Renal cortical epithelial cell (primary cell): ENCODE results near the gene PSMA6. TPM values are rescaled to one million over a fixed set of nuclear protein-coding genes. Genes with fewer than 3 reads are reported as not detected.
"Not testable (repeated sequence)": the region's sequence is repeated elsewhere in the genome, so short reads cannot be mapped to it uniquely, and the experiment has no call there.

ENCODE experiments used
- DNase-seq: peaks from one replicate; pipeline ENCODE4 v3.0.0-alpha.2; 2011; ENCODE audit warnings: low read depth
- total RNA-seq: library from RNA; depleted of rRNA; stranded (reverse); fragments of >200 nt; gene quantifications from 2 replicates; pipeline ENCODE4 v1.2.3, GENCODE V29; 2014

PSMA6 gene
- total RNA-seq, 1 donor from 2014 or later: 160 TPM

DNA sequence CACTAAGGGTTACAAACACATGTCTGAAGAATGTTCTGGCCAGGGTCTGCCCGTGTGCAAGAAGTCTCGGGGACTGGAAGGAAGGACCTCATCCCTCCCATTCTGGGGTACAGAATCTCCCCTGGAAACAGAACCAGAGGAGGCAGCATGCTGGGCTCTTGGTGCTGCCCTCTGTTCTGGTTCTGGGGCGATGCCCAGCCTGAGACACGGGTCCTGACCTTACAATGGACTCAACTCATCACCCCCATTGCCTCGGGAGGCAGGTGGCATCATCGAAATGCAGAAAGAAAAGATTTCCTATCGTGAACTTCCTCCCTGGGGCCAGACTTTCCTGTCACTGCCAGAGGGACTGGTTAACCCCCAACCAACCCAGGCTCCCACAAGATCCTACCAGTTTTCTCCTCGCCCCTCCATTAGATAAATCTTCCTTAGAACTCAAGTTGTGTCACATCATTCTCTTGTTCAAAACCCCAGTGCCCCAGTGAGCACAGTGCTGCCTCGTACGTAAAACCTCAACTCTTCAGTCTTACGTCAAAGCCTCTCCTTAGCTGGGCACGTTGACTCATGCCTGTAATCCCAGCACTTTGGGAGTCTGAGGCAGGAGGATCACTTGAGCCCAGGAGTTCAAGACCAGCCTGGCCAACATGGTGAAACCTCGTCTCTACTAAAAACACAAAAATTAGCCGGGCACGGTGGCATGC lies 52.1 kb downstream of the PSMA6 start:
- DNase-seq: no peak

DNA sequence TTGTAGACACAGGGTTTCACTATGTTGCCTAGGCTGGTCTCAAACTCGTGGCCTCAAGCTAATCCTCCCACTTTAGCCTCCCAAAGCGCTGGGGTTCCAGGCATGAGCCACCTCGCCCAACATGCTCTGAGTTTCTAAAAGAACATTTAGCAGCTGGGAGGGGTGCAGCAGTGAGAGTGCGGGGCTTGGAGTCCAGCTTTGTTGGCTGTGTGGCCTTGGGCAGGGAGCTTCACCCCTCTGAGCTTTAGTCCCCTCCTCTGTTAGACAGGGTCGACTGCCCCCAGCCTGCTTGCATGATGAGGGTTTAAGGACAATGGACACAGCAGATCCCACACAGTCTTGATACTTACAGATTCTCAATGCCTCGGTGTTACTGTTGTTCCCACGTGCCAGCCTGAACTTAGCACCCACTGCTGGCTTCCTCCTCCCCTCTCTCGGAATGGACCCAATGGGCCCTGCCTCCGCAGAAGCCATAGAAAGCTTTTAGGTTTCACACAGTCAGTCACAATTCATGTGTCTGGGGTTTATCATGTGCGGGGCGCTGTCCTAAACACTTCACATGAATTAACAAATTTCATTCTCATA lies 54.6 kb downstream of the PSMA6 start:
- no peak for DNase-seq

DNA sequence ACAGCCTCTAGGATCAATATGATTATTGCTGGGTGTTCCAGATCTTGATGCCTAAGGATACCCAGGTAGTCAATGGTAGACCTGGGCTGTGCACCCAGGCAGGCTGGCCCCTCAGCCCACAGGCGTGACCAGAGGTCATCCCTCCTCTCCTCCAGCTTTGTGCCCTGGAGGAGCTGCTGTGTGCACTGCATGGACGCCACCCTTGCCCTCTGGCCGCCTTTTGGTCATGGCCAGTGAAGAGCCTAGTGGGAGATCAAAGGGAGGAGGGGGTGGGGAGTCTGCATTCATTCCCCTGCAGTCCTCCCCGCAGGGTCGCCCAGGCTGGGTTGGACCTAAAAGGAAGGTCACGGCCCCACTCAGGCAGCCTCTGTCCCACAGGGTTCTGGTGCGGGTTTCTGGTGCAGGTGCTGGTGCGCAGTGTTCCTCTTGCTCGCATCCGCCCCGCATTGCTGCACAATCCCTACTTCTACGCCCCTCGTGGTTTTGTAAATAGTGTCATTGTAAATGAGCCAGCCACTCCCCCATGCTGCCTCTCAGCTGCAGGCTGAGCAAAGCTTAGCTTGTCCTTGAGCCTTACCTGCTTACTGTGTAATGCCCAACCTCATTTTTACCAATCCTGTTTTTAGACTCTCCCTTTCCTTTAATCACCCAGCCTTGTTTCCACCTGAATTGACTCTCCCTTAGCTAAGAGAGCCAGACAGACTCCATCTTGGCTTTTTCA lies 55.3 kb downstream of the PSMA6 start:
- no peak for DNase-seq

DNA sequence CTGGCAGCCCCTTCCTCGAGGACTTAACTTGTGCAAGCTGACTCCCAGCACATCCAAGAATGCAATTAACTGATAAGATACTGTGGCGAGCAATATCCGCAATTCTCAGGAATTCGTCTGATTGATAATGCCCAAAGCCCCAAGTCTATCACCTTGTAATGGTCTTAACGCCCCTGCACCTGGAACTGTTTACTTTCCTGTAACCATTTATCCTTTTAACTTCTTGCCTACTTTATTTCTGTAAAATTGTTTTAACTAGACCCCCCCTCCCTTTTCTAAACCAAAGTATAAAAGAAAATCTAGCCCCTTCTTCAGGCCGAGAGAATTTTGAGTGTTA lies 55.8 kb downstream of the PSMA6 start:
- DNase-seq: not testable (repeated sequence)

DNA sequence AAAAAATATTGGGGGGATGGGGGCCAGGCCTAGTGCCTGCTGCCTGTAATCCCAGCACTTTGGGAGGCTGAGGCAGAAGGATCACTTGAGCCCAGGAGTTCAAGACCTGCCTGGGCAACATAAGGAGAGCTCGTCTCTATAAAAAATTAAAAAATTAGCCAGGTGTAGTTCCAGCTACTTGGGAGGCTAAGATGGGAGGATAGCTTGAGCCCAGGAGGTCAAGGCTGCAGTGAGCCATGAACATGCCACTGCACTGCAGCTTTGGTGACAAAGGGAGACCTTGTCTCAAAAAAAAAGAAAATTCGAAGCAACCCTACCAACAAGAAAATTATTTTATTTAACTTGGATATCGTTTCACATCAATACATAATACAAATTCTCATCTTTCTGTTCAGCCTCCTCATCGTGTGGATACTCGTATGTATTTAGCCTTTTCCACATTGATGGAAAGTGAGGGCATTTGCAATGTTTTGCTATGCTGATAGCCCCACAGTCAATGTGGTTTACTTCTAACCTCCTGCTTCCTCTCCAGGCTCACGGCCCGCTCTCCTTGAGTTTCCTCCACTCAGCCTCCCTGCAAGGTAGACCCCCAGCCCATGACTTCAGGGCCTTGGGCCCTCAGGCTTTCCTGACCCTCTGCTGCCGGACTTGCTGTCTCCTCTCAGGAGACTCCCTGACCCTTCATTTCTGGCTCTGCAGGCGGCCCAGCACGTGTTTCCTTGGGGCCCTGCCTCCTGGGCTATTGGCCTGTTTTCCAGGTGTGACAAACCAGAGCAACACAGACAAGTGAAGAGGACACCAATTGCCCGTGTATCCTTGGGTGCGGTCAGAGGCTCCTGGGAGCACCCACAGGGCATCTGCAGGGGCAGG lies 57.5 kb downstream of the PSMA6 start:
- DNase-seq: no peak

DNA sequence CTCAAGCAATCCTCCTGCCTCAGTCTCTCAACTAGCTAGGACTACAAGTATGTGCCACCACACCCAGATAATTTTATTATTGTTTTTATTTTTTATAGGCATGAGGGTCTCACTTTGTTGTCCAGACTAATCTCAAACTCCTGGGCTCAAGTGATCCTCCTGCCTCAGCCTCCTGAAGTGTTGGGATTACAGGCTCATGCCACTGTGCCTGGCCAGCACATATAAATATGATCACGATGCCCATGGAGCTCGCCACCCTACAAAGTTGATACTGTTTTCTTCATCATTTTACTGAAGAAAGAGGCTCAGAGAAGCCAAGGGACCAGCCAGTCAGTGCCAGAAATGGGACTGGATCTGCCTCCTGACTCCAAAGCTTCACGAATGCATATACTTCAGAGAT lies 59.3 kb downstream of the PSMA6 start:
- DNase-seq: no peak

DNA sequence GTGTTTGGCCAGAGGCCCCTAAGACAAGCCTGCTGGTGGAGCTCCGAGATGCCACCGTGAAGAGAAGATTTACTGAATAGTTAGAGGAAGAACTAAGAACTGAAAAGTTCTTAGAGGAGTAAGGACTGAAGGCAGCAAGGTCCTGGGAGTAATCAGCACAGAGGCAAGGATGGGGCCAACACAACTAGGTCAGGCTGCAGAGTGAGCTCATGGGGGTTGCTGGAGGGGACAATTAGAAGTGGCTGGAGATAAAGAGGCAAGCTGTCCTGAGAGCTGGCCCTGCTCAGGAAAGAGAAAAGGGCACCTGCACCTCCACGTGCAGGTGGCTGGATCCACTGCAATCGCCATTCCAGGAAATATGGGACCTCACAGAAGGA lies 59.7 kb downstream of the PSMA6 start:
- no peak for DNase-seq

DNA sequence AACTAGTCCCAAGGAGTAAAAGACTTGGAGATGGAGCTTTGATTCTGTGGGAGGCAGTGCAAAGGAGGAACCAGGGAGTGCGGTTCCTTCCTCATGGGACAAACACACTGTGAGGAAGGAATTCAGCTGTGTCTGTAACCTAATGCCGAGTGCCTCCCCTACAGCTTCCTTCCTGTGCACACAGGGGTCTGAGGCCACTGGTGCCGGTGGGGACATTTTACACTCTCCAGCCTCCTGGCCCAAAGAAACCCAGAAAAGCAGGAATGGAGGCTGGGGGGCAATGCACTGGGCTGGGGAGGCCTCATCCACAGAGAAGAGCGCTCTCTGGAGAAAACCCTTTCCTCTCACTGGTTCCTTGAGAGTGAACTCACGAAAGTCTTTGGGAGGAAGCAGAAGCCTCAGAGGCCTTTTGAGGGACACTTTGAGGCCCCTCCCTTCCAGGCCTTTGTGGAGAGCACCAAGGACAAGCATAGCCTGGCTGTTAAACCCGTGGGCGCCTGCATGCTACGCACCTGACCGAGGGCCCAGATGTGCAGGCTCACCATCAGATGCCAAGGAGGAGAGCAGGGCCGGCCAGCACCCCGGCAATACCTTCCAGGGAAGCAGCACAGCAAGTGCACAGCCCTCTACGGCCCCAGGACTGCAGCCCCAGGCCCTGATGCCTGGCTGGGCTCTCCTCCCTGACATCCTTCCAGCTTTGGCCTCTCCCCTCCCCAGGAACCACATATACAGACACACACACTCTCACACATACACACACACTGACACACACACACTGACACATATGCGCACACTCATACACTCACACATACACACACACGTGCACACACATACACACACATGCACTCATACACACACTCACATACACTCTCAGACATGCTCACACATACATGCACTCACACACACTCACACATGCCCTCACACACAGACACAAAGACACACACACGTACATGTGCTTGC lies 60.4 kb downstream of the PSMA6 start:
- no peak for DNase-seq

DNA sequence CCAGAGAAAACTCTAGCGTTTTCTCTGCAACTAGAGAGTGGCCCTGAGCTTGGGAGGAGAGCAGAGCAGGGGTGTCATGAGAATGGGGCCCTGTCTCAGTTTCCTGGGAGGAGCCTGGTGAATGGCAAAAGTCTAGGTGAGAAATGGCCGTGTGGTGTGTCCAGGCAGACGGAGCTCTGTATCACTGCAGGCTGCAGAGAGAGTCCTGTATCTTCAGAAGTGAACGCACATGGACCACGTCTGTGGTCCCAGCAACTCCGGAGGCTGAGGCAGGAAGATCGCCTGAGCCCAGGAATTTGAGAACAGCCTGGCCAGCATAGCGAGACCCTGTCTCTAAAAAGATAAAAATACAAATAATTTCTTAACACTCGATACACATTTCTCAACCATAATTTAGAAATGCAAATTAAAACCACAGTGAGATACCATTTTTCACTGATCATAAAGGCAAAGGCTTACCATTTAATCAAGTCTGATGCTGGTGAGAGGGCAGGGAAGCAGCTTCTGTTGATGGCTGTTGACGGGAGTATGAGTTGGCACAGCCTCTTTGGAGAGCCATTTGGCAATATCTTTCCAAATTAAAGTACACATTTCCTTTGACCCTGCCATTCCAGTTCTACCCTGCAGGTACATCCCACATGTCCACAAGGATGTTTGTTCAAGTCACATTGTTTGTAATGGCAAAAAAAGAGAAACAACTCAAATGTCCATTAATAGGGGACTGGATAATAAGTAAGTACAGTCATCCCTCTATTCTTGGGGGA lies 61.4 kb downstream of the PSMA6 start:
- no peak for DNase-seq

DNA sequence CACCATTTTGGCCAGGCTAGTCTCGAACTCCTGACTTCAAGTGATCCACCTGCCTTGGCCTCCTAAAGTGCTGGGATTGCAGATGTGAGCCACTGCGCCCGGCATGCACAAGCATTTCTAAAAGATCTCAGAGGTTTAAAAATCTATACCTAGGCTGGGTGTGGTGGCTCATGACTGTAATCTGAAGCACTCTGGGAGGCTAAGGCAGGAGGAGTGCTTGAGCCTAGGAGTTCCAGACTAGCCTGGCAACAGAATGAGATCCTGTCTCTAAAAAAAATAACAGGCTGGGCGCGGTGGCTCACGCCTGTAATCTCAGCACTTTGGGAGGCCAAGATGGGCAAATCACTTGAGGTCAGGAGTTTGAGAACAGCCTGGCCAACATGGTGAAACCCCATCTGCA lies 63.1 kb downstream of the PSMA6 start:
- not testable (repeated sequence) for DNase-seq

DNA sequence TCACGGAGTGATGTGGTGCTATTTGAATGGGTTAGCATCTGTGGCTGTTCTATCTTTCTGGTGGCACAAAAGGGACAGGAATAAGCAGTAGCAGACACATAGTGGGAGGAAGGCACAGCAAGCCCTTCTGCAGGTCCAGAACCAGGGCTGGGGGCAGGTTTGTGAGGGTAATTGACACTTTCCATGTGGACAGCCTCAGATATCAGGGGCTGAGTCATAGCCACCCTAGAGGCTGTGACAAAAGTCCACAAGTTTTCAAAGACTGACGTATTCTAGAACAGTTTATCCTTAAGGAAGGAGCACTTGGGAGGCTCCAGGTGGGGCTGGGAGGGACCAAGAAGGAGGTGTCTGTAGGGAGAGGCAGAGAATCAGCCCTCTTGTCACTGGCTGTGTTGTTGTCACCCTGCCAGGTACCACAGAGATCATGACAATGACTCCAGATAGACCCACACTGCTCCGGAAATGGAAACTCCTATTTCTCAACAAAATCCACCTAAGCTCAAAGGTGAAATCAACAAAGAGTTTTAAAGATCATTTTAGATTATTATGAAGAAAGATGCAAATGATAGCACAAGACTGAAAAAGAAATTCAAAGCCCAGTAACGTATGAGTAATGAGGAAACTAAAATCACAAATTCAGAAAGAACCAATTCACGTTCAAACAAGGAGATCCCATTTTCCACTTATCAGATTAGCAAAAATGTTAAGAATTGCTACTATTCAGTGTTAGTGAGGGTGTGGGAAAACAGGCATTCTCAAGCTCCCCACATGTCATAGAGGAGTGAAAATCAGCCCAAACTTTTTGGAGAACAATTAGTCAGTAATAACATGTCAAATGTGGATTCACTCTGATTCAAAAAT lies 64.0 kb downstream of the PSMA6 start:
- DNase-seq: no peak

DNA sequence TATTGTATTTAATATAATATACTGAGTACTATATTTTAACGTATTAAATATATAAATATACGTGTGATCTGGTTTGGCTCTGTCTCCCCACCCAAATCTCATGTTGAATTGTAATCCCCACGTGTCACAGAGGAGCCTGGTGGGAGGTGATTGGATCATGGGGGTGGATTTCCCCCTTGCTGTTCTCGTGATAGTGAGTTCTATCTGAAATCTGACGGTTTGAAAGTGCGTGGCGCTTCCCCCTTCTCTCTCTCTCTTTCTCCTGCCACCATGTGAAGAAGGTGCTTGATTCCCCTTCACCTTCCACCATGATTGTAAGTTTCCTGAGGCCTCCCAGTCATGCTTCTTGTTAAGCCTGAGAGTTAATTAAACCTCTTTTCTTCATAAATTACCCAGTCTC lies 67.5 kb downstream of the PSMA6 start:
- not testable (repeated sequence) for DNase-seq

DNA sequence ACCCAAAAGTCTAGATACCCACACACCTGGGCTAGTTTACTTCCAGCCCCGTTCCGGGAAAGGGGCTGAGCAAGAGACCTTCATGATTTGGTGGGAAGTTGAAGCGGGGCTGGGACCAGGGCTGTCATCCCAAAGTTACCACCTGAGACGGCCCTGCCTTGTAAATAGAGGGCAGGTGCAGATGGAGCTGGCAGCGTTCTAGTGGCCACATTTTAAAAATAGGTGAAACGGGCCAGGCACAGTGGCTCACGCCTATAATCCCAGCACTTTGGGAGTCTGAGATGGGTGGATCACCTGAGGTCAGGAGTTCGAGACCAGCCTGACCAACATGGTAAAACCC lies 68.9 kb downstream of the PSMA6 start:
- DNase-seq: no peak

DNA sequence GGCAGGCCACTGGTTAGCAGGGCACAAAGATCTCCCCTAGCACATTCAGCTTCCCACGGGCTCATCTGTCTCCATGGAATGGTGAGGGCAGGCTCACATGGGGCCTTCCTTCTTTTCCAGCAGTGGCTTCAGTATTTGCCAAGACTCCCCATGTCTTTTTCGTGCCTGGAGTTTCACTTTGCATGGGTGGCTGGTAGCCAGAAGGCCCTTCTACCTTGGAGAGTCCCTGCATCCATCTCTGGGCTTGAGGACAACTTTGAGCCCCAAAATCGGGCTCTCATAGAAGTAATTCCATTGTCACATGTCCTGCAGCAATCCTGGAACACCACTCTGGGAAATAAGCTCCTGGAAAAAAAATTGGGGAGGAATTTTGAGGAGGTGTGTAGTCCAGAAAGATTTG lies 70.3 kb downstream of the PSMA6 start:
- no peak for DNase-seq

DNA sequence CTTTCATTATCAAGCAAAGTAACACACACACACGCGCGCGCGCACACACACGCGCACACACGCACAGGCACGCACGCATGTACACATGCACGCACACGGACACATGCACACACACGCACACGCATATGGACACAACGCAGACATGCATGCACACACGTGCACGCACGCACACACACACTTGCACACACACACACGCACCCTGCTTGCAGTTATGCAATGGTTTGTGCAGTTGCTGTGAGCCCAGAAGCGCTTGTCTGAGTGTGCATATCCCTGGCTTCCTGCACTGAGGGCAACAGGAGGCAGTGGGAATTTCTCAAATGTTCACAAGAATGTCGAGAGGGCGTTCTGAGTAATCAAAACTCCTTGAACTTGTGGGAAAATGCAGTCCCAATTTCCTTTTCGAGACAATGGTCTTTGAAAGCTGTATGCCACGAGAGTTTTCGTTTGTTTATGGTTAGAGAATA lies 70.8 kb downstream of the PSMA6 start:
- DNase-seq: no peak

DNA sequence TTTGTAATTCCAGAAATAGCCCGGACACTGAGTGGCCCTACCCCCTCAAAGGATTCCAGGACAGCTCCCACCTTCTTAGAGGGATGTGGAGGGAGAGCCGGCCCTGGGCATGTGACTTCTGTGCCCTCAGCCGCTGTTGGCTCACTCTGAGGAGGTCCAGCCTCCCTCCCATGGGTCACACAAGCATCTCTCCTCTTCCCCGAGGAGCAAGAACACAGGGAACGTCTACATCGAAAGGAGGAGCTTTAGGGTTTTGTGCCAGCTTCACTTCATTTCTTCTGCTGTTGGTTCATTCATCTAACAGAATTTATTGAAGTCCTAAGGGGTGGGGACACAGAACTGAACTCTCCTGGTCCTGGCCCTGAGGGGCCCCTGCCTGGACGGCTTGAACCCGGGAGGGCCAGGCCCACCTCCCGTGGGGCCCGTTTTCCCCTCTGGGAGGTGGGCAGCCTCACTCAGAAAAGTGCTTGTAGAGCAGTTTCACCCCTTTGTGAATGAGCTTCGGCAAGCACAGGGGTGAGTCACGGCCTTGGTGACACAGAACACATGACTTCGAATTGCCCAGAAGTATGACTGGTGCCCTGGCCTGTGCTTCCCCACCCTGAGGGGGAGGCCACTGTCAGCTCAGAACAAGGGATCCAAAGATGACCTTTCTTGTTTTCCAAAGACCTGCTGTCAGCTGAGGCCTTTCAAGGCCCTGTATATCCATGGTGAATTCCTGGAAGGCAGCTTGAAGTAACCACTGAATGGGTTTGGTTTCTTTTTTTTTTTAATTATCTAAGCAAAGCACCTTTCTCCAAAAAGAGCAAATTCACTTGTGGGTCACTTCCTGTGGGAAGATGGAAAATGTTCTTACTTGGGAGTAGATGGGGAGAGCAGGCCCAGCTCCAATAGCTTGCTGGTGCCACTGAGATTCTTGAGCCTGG lies 73.2 kb downstream of the PSMA6 start:
- peak; percentile 97 for DNase-seq

DNA sequence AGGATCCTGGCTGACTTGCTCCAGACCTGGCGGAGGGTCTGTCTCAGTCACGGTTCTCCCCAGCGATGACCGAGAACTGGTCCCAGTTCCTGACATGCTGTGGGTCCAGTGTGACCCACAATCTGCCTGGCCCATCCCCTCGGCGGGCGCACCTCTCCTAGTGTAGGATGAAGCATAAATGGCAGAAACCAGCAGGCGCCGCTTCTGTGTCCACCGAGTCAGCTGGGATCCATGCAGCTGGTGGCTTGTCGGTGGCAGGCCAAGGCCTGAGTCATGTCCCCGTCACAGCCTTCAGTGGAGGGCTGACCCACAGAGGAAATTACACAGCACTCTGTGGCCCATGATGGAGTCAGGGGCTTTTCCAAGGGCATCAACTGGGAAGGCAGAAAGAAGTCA lies 73.9 kb downstream of the PSMA6 start:
- no peak for DNase-seq

DNA sequence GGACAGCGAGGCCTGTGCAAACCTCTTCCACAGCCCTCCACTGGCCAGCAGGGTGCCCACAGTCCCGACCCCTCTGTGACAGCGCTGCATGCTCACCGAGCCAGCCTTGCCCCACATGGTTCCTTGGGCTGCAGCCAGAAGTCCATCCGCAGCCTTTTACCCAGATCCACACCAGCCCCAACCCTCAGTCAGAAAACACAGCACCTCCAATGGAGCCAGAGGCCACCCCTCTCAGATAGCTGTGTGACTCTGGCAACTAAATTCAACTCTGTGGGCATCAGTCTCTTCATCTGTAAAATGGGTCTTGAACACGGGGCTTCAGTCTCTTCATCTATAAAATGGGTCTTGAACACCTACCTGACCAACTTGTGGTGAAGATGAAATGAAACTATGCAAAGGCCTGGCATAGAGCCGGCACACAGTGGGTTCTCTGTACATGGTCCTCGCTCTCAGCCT lies 74.4 kb downstream of the PSMA6 start:
- DNase-seq: no peak

DNA sequence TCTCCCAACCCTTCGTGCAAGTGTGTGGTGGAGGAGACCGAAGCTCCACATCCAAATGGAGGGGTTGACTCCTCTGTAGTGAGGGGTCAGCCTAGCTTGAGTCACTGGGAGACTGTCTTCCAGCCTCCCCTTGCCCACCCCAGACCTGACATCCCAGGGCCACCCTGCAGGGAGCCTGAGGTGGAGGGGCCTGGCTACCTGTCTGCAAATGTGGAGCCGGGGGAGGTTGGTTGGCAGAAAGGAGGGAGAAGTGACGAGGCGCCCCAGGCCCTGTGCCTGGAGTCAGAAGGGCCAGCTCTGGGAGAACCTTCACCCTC lies 74.8 kb downstream of the PSMA6 start:
- no peak for DNase-seq
